ENCODE results near the gene MAD1L1. TPM values are rescaled to one million over a fixed set of nuclear protein-coding genes. Genes with fewer than 3 reads are reported as not detected.

The MAD1L1 gene
- total RNA-seq, 4 donors from 2014 or later = 8.0 to 52.7 (median 26.7) TPM

DNA sequence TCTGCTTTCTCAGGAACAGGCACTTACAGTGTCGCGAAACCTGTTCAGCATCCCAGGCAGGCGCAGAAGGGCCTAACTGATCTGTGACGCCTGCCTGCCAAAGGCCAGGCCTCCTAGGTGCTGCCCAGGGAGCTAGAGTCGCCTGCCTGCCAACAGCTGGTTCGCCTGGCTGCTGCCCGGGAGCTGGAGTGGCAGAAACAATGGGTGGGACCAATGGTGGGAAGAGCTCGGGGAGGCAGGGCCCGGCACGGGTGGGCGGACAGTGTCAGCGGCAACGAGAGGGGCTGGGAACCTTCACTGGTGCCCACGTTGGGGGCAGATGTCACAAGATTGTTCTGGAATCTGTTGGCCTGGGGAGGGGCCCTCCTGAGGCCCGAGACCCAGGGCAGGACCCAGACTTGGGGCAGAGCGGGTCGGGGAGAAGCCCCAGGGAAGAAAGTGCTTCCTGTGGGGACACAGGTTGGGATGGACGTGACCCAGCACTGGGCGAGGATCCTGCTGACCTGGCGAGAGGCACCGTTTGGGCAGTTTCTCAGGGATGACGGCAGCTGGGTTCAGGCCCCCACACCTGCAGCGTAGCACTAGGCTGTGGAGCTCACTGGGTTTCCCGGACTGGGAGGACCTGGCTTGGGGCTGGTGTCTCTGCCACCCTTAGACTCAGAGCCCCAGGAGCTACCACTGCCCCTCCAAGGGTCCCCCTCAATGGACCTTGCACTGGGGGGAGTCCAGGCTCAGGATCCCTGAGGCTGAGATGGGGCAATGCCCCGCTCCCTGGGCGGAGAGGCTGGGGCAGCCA is 380.8 kb downstream of the MAD1L1 start:
- Histone ChIP-seq H3K27me3 (no peaks in the 10 kb centered on the region), H3K27ac (no peak overlapping the region), H3K36me3 (no peaks in the 10 kb centered on the region), H3K4me1 (no peaks in the 10 kb centered on the region), H3K4me3 (no peak overlapping the region), H3K9me3 (no peaks in the 10 kb centered on the region)
- intact Hi-C loops (cut with DNase I; ENCODE audit: low total_unique reads) = no loop called here
- in situ Hi-C loops (cut with MboI; ENCODE audit: low pct_ligation_motif_present in 1 of 4, low pct_unique_long_range_greater_than_20kb in 1 of 4, low sequenced_read_pairs in 3 of 4) = no loop called here
- no peak for DNase-seq
- no peak for TF ChIP-seq EP300 (IDR thresholded peaks at IDR 0.05; ENCODE audit: low read depth)
- no peak for TF ChIP-seq POLR2A (IDR thresholded peaks at IDR 0.05)
- TF ChIP-seq POLR2AphosphoS5 (IDR thresholded peaks at IDR 0.05) = no peak
- TF ChIP-seq, protein P1, sequence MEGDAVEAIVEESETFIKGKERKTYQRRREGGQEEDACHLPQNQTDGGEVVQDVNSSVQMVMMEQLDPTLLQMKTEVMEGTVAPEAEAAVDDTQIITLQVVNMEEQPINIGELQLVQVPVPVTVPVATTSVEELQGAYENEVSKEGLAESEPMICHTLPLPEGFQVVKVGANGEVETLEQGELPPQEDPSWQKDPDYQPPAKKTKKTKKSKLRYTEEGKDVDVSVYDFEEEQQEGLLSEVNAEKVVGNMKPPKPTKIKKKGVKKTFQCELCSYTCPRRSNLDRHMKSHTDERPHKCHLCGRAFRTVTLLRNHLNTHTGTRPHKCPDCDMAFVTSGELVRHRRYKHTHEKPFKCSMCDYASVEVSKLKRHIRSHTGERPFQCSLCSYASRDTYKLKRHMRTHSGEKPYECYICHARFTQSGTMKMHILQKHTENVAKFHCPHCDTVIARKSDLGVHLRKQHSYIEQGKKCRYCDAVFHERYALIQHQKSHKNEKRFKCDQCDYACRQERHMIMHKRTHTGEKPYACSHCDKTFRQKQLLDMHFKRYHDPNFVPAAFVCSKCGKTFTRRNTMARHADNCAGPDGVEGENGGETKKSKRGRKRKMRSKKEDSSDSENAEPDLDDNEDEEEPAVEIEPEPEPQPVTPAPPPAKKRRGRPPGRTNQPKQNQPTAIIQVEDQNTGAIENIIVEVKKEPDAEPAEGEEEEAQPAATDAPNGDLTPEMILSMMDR (IDR thresholded peaks at IDR 0.05) = no peak
- WGBS, 2 donors (ENCODE audit: low coverage in 1 of 2) = 89 to 98% methylated on average over 8 to 25 of the region's 26 CpGs

DNA sequence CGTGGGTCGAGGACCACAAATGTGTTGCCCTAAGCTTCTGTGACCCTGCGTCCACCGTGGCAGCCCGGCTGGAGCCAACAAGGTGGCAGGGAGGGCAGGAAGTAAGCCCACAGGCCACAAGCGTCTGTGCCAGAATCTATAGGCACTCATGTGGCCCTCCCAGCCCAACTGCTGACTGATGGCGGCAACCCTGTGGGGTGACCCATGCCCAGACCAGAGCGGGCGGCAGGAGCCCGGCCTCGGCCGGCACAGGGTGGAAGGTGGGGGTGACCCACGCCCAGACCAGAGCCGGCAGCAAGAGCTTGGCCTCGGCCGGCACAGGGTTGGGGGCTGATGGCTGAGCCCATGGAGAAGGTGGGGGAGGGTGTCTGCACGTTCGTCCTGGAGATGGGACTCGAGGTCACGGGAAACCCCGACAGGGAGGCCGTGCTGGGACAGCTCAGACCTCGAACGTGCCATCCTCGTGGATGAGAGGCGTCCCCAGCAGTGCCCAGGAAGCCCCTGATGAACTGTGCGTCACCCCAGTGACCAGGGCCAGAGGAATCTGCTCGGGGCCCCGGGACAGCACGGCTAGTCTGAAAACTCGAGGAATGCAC is 381.7 kb downstream of the MAD1L1 start:
- Histone ChIP-seq H3K4me1 (no peaks in the 10 kb centered on the region), H3K27me3 (no peaks in the 10 kb centered on the region), H3K36me3 (no peaks in the 10 kb centered on the region), H3K9me3 (no peaks in the 10 kb centered on the region), H3K27ac (no peak overlapping the region), H3K4me3 (no peak overlapping the region)
- TF ChIP-seq, protein P1 (IDR thresholded peaks at IDR 0.05) = no peak
- TF ChIP-seq POLR2A (IDR thresholded peaks at IDR 0.05) (no peak), POLR2AphosphoS5 (IDR thresholded peaks at IDR 0.05) (no peak)
- in situ Hi-C loops (cut with MboI; ENCODE audit: low pct_ligation_motif_present in 1 of 4, low pct_unique_long_range_greater_than_20kb in 1 of 4, low sequenced_read_pairs in 3 of 4) (no loop called here), intact Hi-C loops (cut with DNase I; ENCODE audit: low total_unique reads) (no loop called here)
- DNase-seq = no peak
- WGBS, 2 donors (ENCODE audit: low coverage in 1 of 2) = 88 to 93% methylated on average over 4 to 31 of the region's 31 CpGs

DNA sequence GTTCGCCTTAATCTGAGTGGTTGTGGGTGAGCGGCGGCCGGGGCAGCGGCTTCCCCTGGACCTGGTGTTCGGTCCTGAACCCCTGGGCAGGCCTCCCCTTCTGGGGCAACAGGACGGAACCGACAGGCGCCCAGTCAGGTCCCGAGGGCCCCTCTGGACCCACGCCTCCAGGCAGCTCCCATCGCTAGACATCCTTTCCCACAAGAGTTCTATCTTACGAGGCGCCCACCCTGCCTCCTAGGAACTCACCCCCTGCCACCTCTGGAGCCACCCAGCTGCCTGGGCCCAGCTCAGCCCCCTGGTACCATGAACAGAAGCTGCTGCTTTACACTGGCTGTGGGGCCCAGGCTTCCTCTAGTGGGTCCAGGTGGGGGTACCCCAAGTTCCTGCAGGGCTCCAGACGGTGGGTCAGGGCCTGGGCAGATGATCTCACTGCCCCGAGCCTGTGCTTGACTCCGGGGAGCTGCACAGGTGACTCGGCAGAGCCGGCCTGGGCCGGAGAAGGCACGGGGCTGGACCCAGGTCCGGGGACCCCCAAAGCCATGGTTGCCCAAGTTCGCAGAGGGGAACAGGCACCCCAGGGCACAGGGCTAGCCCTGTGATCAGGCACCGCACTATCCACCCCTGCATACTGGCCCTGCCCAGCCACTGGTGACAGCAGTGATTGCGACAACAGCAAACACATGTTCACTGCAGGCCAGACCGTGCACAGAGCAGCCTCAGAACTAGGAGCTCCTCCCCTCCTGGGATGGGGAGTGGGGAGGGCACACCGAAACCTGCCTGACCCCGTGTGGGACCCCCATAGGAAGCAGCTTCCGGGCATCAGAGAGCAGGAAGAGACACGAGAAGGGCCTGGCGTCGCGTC is 382.4 kb downstream of the MAD1L1 start:
- Histone ChIP-seq H3K4me3 (no peak overlapping the region), H3K4me1 (no peaks in the 10 kb centered on the region), H3K27me3 (no peaks in the 10 kb centered on the region), H3K9me3 (no peaks in the 10 kb centered on the region), H3K27ac (no peak overlapping the region), H3K36me3 (no peaks in the 10 kb centered on the region)
- 94% methylated on average over 29 of the region's 33 CpGs; no CpG with 5 or more reads in 1 of the 2 donors for WGBS, 2 donors (ENCODE audit: low coverage in 1 of 2)
- in situ Hi-C loops (cut with MboI; ENCODE audit: low pct_ligation_motif_present in 1 of 4, low pct_unique_long_range_greater_than_20kb in 1 of 4, low sequenced_read_pairs in 3 of 4) (no loop called here), intact Hi-C loops (cut with DNase I; ENCODE audit: low total_unique reads) (no loop called here)
- TF ChIP-seq, protein P1 (IDR thresholded peaks at IDR 0.05) = no peak
- TF ChIP-seq POLR2AphosphoS5 (IDR thresholded peaks at IDR 0.05) (no peak), EP300 (IDR thresholded peaks at IDR 0.05; ENCODE audit: low read depth) (no peak), POLR2A (IDR thresholded peaks at IDR 0.05) (no peak)
- DNase-seq = no peak
